HG03045 (cell line): ENCODE data around the gene RIT2.

ENCODE experiments used
- ATAC-seq: cut with Tn5 transposase; IDR thresholded peaks from one replicate; pipeline ENCODE4 v1.9.1; 2021; ENCODE audit warnings: mild to moderate bottlenecking, moderate library complexity; ENCODE audit not compliant: unreplicated experiment

Gene RIT2

GRCh38 chr18:42707080-42707479, 408.4 kb downstream of the RIT2 start:
- ATAC-seq = no peak

GRCh38 chr18:42706618-42707017, 408.9 kb downstream of the RIT2 start:
- no peak for ATAC-seq

- no peak for ATAC-seq
Observed at GRCh38 chr18:42706029-42706608, 409.4 kb downstream of the RIT2 start.
